ENCODE results near the gene ACO2. TPM values are rescaled to one million over a fixed set of nuclear protein-coding genes. Genes with fewer than 3 reads are reported as not detected.
A peak's percentile ranks its signal among the peaks of the same experiment; 100 is the strongest.

Gene ACO2
- total and polyA plus RNA-seq, 10 of the 15 experiments (the other 5 are each of a cell fraction or from before 2014, with no cell fraction given) = 21.4 to 214 (median 88.5) TPM

GRCh38 chr22:41543854-41544670, 75.1 kb downstream of the ACO2 start, which contains the start of gene POLR3H (continued):
- TF ChIP-seq EGR1 (IDR thresholded peaks at IDR 0.05; ENCODE audit: borderline replicate concordance in 1 of 2, low read depth in 2 of 2, low read length in 2 of 2) (peak in 1 of 2 experiments; percentile 67; a peak in 2 of 3 replicates), SIN3A (IDR thresholded peaks at IDR 0.05; ENCODE audit: low read depth, low read length) (peak; percentile 65; the same call in 1 of the 2 replicates), TAF1 (IDR thresholded peaks at IDR 0.05; ENCODE audit: borderline replicate concordance, low read depth, low read length) (peak; percentile 51; the same call in 1 of the 2 replicates), BHLHE40 (IDR thresholded peaks at IDR 0.05; ENCODE audit: borderline replicate concordance in 1 of 2, low read depth in 2 of 2, low read length in 1 of 2) (peak; percentile 88 to 94), SMARCA5 (IDR thresholded peaks at IDR 0.05) (peak; percentile 89), GATAD2B (conservative IDR thresholded peaks at IDR 0.05; ENCODE audit: low read depth) (peak; percentile 100), YY1 (IDR thresholded peaks at IDR 0.05; ENCODE audit: low read depth, low read length) (peak; percentile 71; the same call in 1 of the 2 replicates), ZNF687 (IDR thresholded peaks at IDR 0.05) (peak; percentile 47; the same call in 1 of the 2 replicates), RUNX3 (IDR thresholded peaks at IDR 0.05; ENCODE audit: low read length) (peak; percentile 27), NFYB (IDR thresholded peaks at IDR 0.05; ENCODE audit: insufficient read depth, low read depth, low read length) (peak; percentile 87), SP1 (IDR thresholded peaks at IDR 0.05; ENCODE audit: low read depth, low read length) (peak; percentile 65), BMI1 (IDR thresholded peaks at IDR 0.05; ENCODE audit: borderline replicate concordance) (peak; percentile 92), SMC3 (IDR thresholded peaks at IDR 0.05; ENCODE audit: borderline replicate concordance, low read length) (peak; percentile 31; the same call in 1 of the 2 replicates), CHD2 (IDR thresholded peaks at IDR 0.05; ENCODE audit: borderline replicate concordance, low read depth, low read length) (peak; percentile 86), LARP7 (IDR thresholded peaks at IDR 0.05) (peak; percentile 84), NKRF (conservative IDR thresholded peaks at IDR 0.05) (peak; percentile 88), POLR2AphosphoS5 (IDR thresholded peaks at IDR 0.05; ENCODE audit: low read length) (no peak), RELB (IDR thresholded peaks at IDR 0.05; ENCODE audit: low read depth) (peak; percentile 20; the same call in 1 of the 2 replicates), ELK1 (IDR thresholded peaks at IDR 0.05; ENCODE audit: low read depth, low read length) (peak; percentile 68), POU2F2 (IDR thresholded peaks at IDR 0.05; ENCODE audit: borderline replicate concordance, low read depth, low read length) (no peak; the same call in 2 of the 3 replicates), ZZZ3 (IDR thresholded peaks at IDR 0.05; ENCODE audit: control insufficient read depth, insufficient read length, low read depth) (no peak)

Data from GM12878 (cell line).